Measurements from ENCODE around the gene SLC13A2. TPM values are rescaled to one million over a fixed set of nuclear protein-coding genes. Genes with fewer than 3 reads are reported as not detected.

The SLC13A2 gene
- total and polyA plus RNA-seq, 2 donors (not counting 3 experiments of a cell fraction or from before 2014, with no cell fraction given): not detected

- ChIA-PET CTCF (no interaction called here), POLR2A (no interaction called here)
- H3K9ac ChIP-seq (replicated peaks; ENCODE audit: extremely low read depth, insufficient read depth, low read length): no peak overlapping the region
- no peaks in the 10 kb centered on the region for H3K79me2 ChIP-seq (ENCODE audit: control insufficient read depth, insufficient read depth, low read length)
- H3K4me1 ChIP-seq (ENCODE audit: control insufficient read depth, extremely low read depth, insufficient read depth, low read length): no peaks in the 10 kb centered on the region
- no peak overlapping the region for H3K4me2 ChIP-seq (ENCODE audit: insufficient read depth, low read length)
- H3K27me3 ChIP-seq (ENCODE audit: control insufficient read depth in 2 of 2, insufficient read depth in 2 of 2, low read length in 2 of 2): peaks cover 0 to 16% of the 10 kb centered on the region in 2 experiments
- H3K9me1 ChIP-seq (replicated peaks; ENCODE audit: control insufficient read depth, extremely low read depth, insufficient read depth, low read length): no peaks in the 10 kb centered on the region
- no peaks in the 10 kb centered on the region for H3K36me3 ChIP-seq (ENCODE audit: control insufficient read depth in 2 of 2, extremely low read depth in 1 of 2, insufficient read depth in 2 of 2, low read length in 2 of 2)
- DNase-seq (ENCODE audit: low read depth, low spot score): no peak
- H3K4me3 ChIP-seq (replicated peaks in 1 of 3; ENCODE audit: insufficient read depth in 1 of 3, low read depth in 1 of 3, low read length in 3 of 3): no peak overlapping the region
- FAIRE-seq: no peak
- TF ChIP-seq JUN (IDR thresholded peaks at IDR 0.05; ENCODE audit: borderline replicate concordance, insufficient read depth, insufficient read length, low read depth): no peak
- TF ChIP-seq GATA2 (IDR thresholded peaks at IDR 0.05; ENCODE audit: insufficient read depth, insufficient read length, low read depth, low read length): no peak
- no peak for TF ChIP-seq MAX (IDR thresholded peaks at IDR 0.05; ENCODE audit: insufficient read depth, insufficient read length)
- no peak for TF ChIP-seq MYC (IDR thresholded peaks at IDR 0.05; ENCODE audit: low read depth, low read length)
- no peak for TF ChIP-seq FOS (IDR thresholded peaks at IDR 0.05; ENCODE audit: borderline replicate concordance, insufficient read depth, low read length)
- TF ChIP-seq POLR2AphosphoS5 (IDR thresholded peaks at IDR 0.05; ENCODE audit: insufficient read depth, low read depth, low read length): no peak
- TF ChIP-seq EZH2 (IDR thresholded peaks at IDR 0.05; ENCODE audit: borderline replicate concordance, low read depth, low read length, severe bottlenecking): no peak
- no peak for TF ChIP-seq POLR2A (IDR thresholded peaks at IDR 0.05; ENCODE audit: low read depth, low read length)
- TF ChIP-seq CTCF (IDR thresholded peaks at IDR 0.05; ENCODE audit: extremely low read depth in 1 of 2, insufficient read depth in 1 of 2, low read depth in 1 of 2, low read length in 2 of 2): no peak
- no peaks in the 10 kb centered on the region for H3K9me3 ChIP-seq (replicated peaks; ENCODE audit: control insufficient read depth, insufficient read depth, low read length)
- no peaks in the 10 kb centered on the region for H4K20me1 ChIP-seq (replicated peaks; ENCODE audit: control insufficient read depth, extremely low read depth, insufficient read depth, low read length)
- no TSS peak for BruUV-seq (replicated peaks)
- H3K27ac ChIP-seq (ENCODE audit: insufficient read depth, low read depth, low read length): no peak overlapping the region
- no peak overlapping the region for H2AFZ ChIP-seq (ENCODE audit: low read depth, low read length)
- dilution Hi-C loops (cut with MboI; ENCODE audit: extremely low pct_ligation_motif_present, low sequenced_read_pairs) (no loop called here), intact Hi-C loops (cut with micrococcal nuclease) (no loop called here)
Measured at GRCh38 chr17:28499684-28500357, 26.4 kb downstream of the SLC13A2 start.
